GM10266 (cell line): ENCODE data around the gene DHRS9.

Experiments used
- DNase-seq: peaks from one replicate; pipeline ENCODE4 v3.0.0; 2012; ENCODE audit errors: extremely low spot score
- TF ChIP-seq, protein P1 (sequence below): IDR thresholded peaks from 2 replicates; pipeline ENCODE4 v1.5.1; 2012; ENCODE audit warnings: mild to moderate bottlenecking, low read depth; ENCODE audit not compliant: control insufficient read depth, insufficient read depth; ENCODE audit errors: missing control alignments

Gene DHRS9

DNA sequence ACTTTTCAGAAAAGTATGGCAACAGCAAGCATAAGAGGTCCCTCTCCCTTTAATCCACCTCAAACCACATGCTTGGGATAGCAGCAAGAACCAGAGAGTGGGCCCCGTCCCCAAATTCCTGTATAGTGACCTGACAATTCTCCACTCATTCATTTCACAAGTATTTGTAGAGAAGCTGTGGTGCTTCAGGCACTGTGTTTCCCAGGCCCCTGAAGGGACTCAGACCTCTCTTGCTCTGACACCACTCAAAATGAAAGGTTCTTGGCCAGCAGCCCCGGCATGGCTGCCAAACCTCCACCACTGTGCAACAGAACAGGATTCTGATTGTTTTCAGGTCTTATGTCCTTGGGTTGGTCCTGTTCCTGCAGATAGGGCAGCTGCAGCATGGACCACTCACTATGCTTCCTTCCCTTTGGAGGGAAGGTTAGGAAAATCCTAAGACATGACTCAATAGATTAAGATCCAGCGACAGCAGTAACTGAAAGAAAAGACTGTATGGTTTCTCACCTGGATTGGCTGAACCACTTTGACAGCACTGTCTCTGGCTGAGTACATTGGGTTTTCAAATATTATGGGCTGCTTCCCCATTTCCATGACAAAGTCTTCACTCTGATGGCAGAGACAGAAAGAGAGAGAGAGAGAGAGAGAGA lies 67.6 kb downstream of the DHRS9 start:
- TF ChIP-seq, protein P1, sequence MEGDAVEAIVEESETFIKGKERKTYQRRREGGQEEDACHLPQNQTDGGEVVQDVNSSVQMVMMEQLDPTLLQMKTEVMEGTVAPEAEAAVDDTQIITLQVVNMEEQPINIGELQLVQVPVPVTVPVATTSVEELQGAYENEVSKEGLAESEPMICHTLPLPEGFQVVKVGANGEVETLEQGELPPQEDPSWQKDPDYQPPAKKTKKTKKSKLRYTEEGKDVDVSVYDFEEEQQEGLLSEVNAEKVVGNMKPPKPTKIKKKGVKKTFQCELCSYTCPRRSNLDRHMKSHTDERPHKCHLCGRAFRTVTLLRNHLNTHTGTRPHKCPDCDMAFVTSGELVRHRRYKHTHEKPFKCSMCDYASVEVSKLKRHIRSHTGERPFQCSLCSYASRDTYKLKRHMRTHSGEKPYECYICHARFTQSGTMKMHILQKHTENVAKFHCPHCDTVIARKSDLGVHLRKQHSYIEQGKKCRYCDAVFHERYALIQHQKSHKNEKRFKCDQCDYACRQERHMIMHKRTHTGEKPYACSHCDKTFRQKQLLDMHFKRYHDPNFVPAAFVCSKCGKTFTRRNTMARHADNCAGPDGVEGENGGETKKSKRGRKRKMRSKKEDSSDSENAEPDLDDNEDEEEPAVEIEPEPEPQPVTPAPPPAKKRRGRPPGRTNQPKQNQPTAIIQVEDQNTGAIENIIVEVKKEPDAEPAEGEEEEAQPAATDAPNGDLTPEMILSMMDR: no peak
- no peak for DNase-seq

DNA sequence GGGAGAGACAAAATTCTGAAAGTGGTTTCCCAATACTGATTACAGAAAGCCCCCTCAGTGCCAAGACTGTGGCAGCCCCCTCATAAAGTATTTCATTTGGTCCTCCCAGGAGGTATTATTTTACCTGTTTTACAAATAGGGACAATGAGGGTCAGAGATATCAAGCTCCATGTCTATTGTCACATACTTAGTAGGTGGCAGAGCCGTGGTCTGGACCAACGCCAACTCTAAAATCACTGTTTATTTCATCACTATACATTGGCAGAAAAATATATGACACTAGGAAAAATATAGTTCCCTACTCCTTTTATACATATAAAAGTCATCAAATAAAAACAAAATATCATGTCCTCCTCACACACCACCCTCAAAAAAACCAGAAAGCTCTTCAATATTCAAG lies 68.6 kb downstream of the DHRS9 start:
- no peak for DNase-seq

DNA sequence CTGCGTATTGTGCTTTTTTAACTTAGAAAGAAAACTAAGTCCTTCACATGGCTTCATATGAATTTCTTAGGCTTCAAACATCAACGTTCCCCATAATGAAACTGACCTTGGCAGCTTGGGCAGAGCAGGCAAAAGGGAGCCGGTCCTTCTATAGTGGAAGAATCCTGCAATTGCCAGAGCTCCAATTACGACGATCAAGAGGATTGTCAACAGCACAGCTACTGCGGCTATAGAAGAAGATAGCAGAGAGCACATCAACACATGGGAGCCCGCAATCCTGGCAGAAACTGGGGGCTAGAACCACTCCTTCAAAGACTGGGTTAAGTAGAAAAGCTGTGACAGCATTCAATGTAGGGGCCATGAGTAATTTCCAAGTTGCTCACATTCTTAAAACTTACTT lies 69.8 kb downstream of the DHRS9 start:
- TF ChIP-seq, protein P1: no peak
- no peak for DNase-seq

More for the DNA sequence above, 68.6 kb downstream of the DHRS9 start:
- TF ChIP-seq, protein P1: no peak

DNA sequence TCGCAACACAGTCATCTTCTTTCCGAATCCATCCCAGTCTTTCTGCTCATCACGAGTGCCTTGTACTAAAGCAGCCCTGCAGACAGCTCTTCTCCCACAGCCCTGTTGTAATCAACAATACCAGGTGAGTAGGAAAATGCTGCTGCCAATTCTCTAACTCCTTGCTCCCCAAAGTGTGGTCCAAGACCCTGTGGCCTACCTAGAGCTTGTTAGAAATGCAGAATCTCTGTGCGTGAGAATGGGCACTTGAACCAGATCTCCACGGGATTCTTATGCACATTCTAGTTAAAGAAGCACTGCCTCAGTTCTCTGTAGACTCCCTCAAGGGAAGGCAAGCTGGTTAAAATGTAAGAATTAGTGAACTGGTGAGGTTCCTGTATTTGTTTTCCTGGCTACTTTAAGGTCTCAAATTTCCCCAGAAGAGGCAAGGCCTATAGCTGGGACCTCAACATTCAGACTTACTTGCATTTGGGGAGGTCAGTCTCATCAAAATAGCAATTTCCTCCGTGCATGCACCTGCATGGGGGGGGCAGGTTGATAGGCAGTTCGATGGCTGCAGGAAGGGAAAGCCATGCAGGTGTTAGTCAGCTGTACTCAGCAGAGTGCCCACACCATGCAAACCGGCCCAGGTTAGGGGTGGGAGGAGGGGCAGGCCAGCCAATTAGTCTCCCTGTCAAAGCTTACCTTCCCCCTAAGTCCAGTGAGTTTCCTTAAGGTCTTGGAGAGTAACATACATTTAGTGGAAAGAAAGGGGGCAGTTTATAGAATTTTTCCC lies 70.8 kb downstream of the DHRS9 start:
- DNase-seq: no peak
- TF ChIP-seq, protein P1: no peak

DNA sequence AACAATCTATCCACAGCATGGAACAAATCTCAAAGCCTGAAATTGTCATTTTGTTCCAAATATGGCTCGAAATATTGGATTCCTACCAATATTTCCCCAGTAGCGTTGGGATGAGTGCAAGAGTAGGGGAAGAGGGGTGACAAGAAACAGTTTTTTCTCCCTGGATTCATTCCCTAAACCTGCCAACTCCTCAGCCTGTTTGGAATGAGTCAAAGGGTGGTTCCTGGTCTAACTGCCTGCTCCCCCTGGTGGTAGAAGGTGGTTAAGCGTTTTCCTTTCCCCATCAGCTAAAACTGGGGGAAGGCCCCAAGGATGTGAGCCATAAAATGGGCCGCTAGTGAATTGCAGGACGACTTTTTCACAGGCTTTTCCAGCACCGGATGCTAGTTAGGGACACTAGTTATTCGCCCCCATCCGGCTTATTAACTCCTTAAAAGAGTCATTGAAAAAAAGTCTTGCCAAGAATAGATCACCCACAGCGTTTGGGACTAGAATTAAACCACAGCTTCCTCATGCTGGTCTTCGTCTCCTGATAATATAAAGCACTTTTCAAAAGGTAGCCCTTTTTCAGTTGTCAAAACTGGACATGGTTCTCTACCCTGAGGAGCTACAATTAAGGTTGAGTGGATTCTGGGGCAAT lies 72.5 kb downstream of the DHRS9 start:
- DNase-seq: peak; percentile 40
- TF ChIP-seq, protein P1: peak; percentile 86

DNA sequence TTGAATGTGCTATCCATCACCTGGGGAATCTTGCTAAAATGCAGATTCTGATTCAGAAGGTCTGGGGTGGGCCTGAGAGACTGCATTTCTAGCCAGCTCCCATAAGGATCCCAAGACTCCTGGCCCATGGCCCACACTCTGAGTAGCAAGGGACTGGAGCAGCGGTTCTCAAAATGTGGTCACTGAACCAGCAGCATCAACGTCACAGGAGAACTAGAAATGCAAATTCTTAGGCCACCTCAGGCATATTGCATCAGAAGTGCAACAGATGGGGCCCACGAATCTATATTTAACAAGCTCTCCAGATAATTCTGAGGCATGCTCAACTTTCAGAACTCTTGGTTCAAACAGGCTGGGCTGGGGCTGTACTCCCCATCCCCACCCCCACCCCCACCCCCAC lies 74.6 kb downstream of the DHRS9 start:
- TF ChIP-seq, protein P1: no peak
- DNase-seq: no peak
